Measurements from ENCODE around the gene MRPL14. TPM values are rescaled to one million over a fixed set of nuclear protein-coding genes. Genes with fewer than 3 reads are reported as not detected.
A peak's percentile ranks its signal among the peaks of the same experiment; 100 is the strongest.
"Not testable (repeated sequence)": the region's sequence is repeated elsewhere in the genome, so short reads cannot be mapped to it uniquely, and the experiment has no call there.

Gene MRPL14
- total RNA-seq, 1 donor from 2014 or later = 57.4 TPM

GRCh38 chr6:44105146-44105545 lies 22.1 kb downstream of the MRPL14 start:
- Histone ChIP-seq H3K27ac (ENCODE audit: low read depth, low read length) (peak overlapping the region; percentile 95), H3K4me3 (ENCODE audit: low read length in 3 of 3) (peak overlapping the region in 2 of 3 donors; percentile 2 to 41)

GRCh38 chr6:44104481-44105021 lies 22.7 kb downstream of the MRPL14 start:
- peaks cover 11 to 18% (median 12%) of the 10 kb centered on the region in 3 donors for H3K36me3 ChIP-seq (ENCODE audit: control insufficient read depth in 3 of 3, insufficient read depth in 3 of 3, low read length in 3 of 3)
- no peaks in the 10 kb centered on the region for H3K9me3 ChIP-seq (ENCODE audit: control insufficient read depth in 3 of 3, low read length in 3 of 3)
- H3K4me1 ChIP-seq (ENCODE audit: control insufficient read depth in 3 of 3, insufficient read depth in 3 of 3, low read length in 3 of 3) = peaks cover 51 to 81% (median 75%) of the 10 kb centered on the region in 3 donors
- peak overlapping the region in 2 of 3 donors; percentile 22 to 55 for H3K9ac ChIP-seq (ENCODE audit: low read depth in 1 of 3, low read length in 3 of 3)
- H3K27me3 ChIP-seq (ENCODE audit: control insufficient read depth in 3 of 3, insufficient read depth in 3 of 3, low read length in 3 of 3) = no peaks in the 10 kb centered on the region
- peak overlapping the region; percentile 95 for H3K27ac ChIP-seq (ENCODE audit: low read depth, low read length)
- H3K4me3 ChIP-seq (ENCODE audit: low read length in 3 of 3) = peak overlapping the region; percentile 4 to 7 (median 6)

More at GRCh38 chr6:44105146-44105545, 22.1 kb downstream of the MRPL14 start:
- Histone ChIP-seq H3K36me3 (ENCODE audit: control insufficient read depth in 3 of 3, insufficient read depth in 3 of 3, low read length in 3 of 3) (peaks cover 11 to 16% (median 11%) of the 10 kb centered on the region in 3 donors), H3K9ac (ENCODE audit: low read depth in 1 of 3, low read length in 3 of 3) (peak overlapping the region in 2 of 3 donors; percentile 22 to 55), H3K9me3 (ENCODE audit: control insufficient read depth in 3 of 3, low read length in 3 of 3) (no peaks in the 10 kb centered on the region), H3K27me3 (ENCODE audit: control insufficient read depth in 3 of 3, insufficient read depth in 3 of 3, low read length in 3 of 3) (no peaks in the 10 kb centered on the region), H3K4me1 (ENCODE audit: control insufficient read depth in 3 of 3, insufficient read depth in 3 of 3, low read length in 3 of 3) (peaks cover 55 to 82% (median 75%) of the 10 kb centered on the region in 3 donors)

- no peaks in the 10 kb centered on the region for H3K27me3 ChIP-seq (ENCODE audit: control insufficient read depth in 3 of 3, insufficient read depth in 3 of 3, low read length in 3 of 3)
- H3K9me3 ChIP-seq (ENCODE audit: control insufficient read depth in 3 of 3, low read length in 3 of 3) = no peaks in the 10 kb centered on the region
- peaks cover 40 to 64% (median 62%) of the 10 kb centered on the region in 3 donors for H3K4me1 ChIP-seq (ENCODE audit: control insufficient read depth in 3 of 3, insufficient read depth in 3 of 3, low read length in 3 of 3)
- no peak overlapping the region for H3K4me3 ChIP-seq (ENCODE audit: low read length in 3 of 3)
- peaks cover 11 to 18% (median 12%) of the 10 kb centered on the region in 3 donors for H3K36me3 ChIP-seq (ENCODE audit: control insufficient read depth in 3 of 3, insufficient read depth in 3 of 3, low read length in 3 of 3)
- no peak overlapping the region for H3K9ac ChIP-seq (ENCODE audit: low read depth in 1 of 3, low read length in 3 of 3)
- H3K27ac ChIP-seq (ENCODE audit: low read depth, low read length) = no peak overlapping the region
Measured at GRCh38 chr6:44102527-44102926, 24.7 kb downstream of the MRPL14 start.

- H3K4me3 ChIP-seq (ENCODE audit: low read length in 3 of 3) = no peak overlapping the region
- H3K27ac ChIP-seq (ENCODE audit: low read depth, low read length) = no peak overlapping the region
- no peaks in the 10 kb centered on the region for H3K27me3 ChIP-seq (ENCODE audit: control insufficient read depth in 3 of 3, insufficient read depth in 3 of 3, low read length in 3 of 3)
- H3K36me3 ChIP-seq (ENCODE audit: control insufficient read depth in 3 of 3, insufficient read depth in 3 of 3, low read length in 3 of 3) = peaks cover 11 to 16% (median 12%) of the 10 kb centered on the region in 3 donors
- peak overlapping the region in 1 of 3 donors; percentile 28 for H3K9ac ChIP-seq (ENCODE audit: low read depth in 1 of 3, low read length in 3 of 3)
- peaks cover 36 to 65% (median 61%) of the 10 kb centered on the region in 3 donors for H3K4me1 ChIP-seq (ENCODE audit: control insufficient read depth in 3 of 3, insufficient read depth in 3 of 3, low read length in 3 of 3)
- no peaks in the 10 kb centered on the region for H3K9me3 ChIP-seq (ENCODE audit: control insufficient read depth in 3 of 3, low read length in 3 of 3)
Measured at GRCh38 chr6:44101832-44102231, 25.4 kb downstream of the MRPL14 start.

- no peaks in the 10 kb centered on the region for H3K27me3 ChIP-seq (ENCODE audit: control insufficient read depth in 3 of 3, insufficient read depth in 3 of 3, low read length in 3 of 3)
- H3K9ac ChIP-seq (ENCODE audit: low read depth in 1 of 3, low read length in 3 of 3) = peak overlapping the region in 1 of 3 donors; percentile 68
- H3K4me1 ChIP-seq (ENCODE audit: control insufficient read depth in 3 of 3, insufficient read depth in 3 of 3, low read length in 3 of 3) = peaks cover 19 to 54% (median 47%) of the 10 kb centered on the region in 3 donors
- peaks cover 11 to 14% (median 14%) of the 10 kb centered on the region in 3 donors for H3K36me3 ChIP-seq (ENCODE audit: control insufficient read depth in 3 of 3, insufficient read depth in 3 of 3, low read length in 3 of 3)
- H3K4me3 ChIP-seq (ENCODE audit: low read length in 3 of 3) = no peak overlapping the region
- no peaks in the 10 kb centered on the region for H3K9me3 ChIP-seq (ENCODE audit: control insufficient read depth in 3 of 3, low read length in 3 of 3)
- no peak overlapping the region for H3K27ac ChIP-seq (ENCODE audit: low read depth, low read length)
Measured at GRCh38 chr6:44100088-44100550, 27.1 kb downstream of the MRPL14 start.

GRCh38 chr6:44099192-44099591 lies 28.1 kb downstream of the MRPL14 start:
- Histone ChIP-seq H3K9me3 (ENCODE audit: control insufficient read depth in 3 of 3, low read length in 3 of 3) (no peaks in the 10 kb centered on the region), H3K4me3 (ENCODE audit: low read length in 3 of 3) (no peak overlapping the region), H3K9ac (ENCODE audit: low read depth in 1 of 3, low read length in 3 of 3) (no peak overlapping the region), H3K4me1 (ENCODE audit: control insufficient read depth in 3 of 3, insufficient read depth in 3 of 3, low read length in 3 of 3) (peaks cover 10 to 44% (median 37%) of the 10 kb centered on the region in 3 donors), H3K27ac (ENCODE audit: low read depth, low read length) (no peak overlapping the region), H3K36me3 (ENCODE audit: control insufficient read depth in 3 of 3, insufficient read depth in 3 of 3, low read length in 3 of 3) (peaks cover 10 to 16% (median 13%) of the 10 kb centered on the region in 3 donors), H3K27me3 (ENCODE audit: control insufficient read depth in 3 of 3, insufficient read depth in 3 of 3, low read length in 3 of 3) (no peaks in the 10 kb centered on the region)

- no peak overlapping the region for H3K4me3 ChIP-seq (ENCODE audit: low read length in 3 of 3)
- H3K9ac ChIP-seq (ENCODE audit: low read depth in 1 of 3, low read length in 3 of 3) = no peak overlapping the region
- H3K4me1 ChIP-seq (ENCODE audit: control insufficient read depth in 3 of 3, insufficient read depth in 3 of 3, low read length in 3 of 3) = peaks cover 4 to 36% (median 29%) of the 10 kb centered on the region in 3 donors
- H3K27me3 ChIP-seq (ENCODE audit: control insufficient read depth in 3 of 3, insufficient read depth in 3 of 3, low read length in 3 of 3) = no peaks in the 10 kb centered on the region
- H3K36me3 ChIP-seq (ENCODE audit: control insufficient read depth in 3 of 3, insufficient read depth in 3 of 3, low read length in 3 of 3) = peaks cover 8 to 16% (median 9%) of the 10 kb centered on the region in 3 donors
- no peaks in the 10 kb centered on the region for H3K9me3 ChIP-seq (ENCODE audit: control insufficient read depth in 3 of 3, low read length in 3 of 3)
- no peak overlapping the region for H3K27ac ChIP-seq (ENCODE audit: low read depth, low read length)
Measured at GRCh38 chr6:44097782-44098317, 29.4 kb downstream of the MRPL14 start.

GRCh38 chr6:44096612-44097011 lies 30.6 kb downstream of the MRPL14 start:
- Histone ChIP-seq H3K9me3 (ENCODE audit: control insufficient read depth in 3 of 3, low read length in 3 of 3) (no peaks in the 10 kb centered on the region), H3K27me3 (ENCODE audit: control insufficient read depth in 3 of 3, insufficient read depth in 3 of 3, low read length in 3 of 3) (no peaks in the 10 kb centered on the region), H3K36me3 (ENCODE audit: control insufficient read depth in 3 of 3, insufficient read depth in 3 of 3, low read length in 3 of 3) (peaks cover 8 to 16% (median 9%) of the 10 kb centered on the region in 3 donors), H3K4me1 (ENCODE audit: control insufficient read depth in 3 of 3, insufficient read depth in 3 of 3, low read length in 3 of 3) (peaks cover 4 to 36% (median 21%) of the 10 kb centered on the region in 3 donors), H3K4me3 (ENCODE audit: low read length in 3 of 3) (no peak overlapping the region), H3K27ac (ENCODE audit: low read depth, low read length) (no peak overlapping the region), H3K9ac (ENCODE audit: low read depth in 1 of 3, low read length in 3 of 3) (no peak overlapping the region)

GRCh38 chr6:44095243-44095623 lies 32.0 kb downstream of the MRPL14 start:
- not testable (repeated sequence) for H3K9ac ChIP-seq (ENCODE audit: low read depth in 1 of 3, low read length in 3 of 3); H3K4me3 ChIP-seq (ENCODE audit: low read length in 3 of 3); H3K27me3 ChIP-seq (ENCODE audit: control insufficient read depth in 3 of 3, insufficient read depth in 3 of 3, low read length in 3 of 3); H3K9me3 ChIP-seq (ENCODE audit: control insufficient read depth in 3 of 3, low read length in 3 of 3); H3K27ac ChIP-seq (ENCODE audit: low read depth, low read length)
- Histone ChIP-seq H3K36me3 (ENCODE audit: control insufficient read depth in 3 of 3, insufficient read depth in 3 of 3, low read length in 3 of 3) (peaks cover 6 to 15% (median 9%) of the 10 kb centered on the region in 3 donors), H3K4me1 (ENCODE audit: control insufficient read depth in 3 of 3, insufficient read depth in 3 of 3, low read length in 3 of 3) (peaks cover under 1 to 28% (median 11%) of the 10 kb centered on the region in 3 donors)
